HepG2 (cell line): ENCODE measurements around the gene PKDREJ. TPM values are rescaled to one million over a fixed set of nuclear protein-coding genes. Genes with fewer than 3 reads are reported as not detected.

ENCODE experiments used
- CERS6 ChIP-seq: sonication (generic); formaldehyde crosslinking; IDR thresholded peaks from 2 replicates; pipeline ENCODE4 v1.5.0; 2020; ENCODE audit warnings: missing genetic modification reagents
- DPF2 ChIP-seq: sonication (generic); formaldehyde crosslinking; IDR thresholded peaks from 2 replicates; pipeline ENCODE4 v1.4.0; 2020; ENCODE audit warnings: mild to moderate bottlenecking, low read depth, missing genetic modification reagents, borderline replicate concordance
- FOXC1 ChIP-seq: sonication (generic); formaldehyde crosslinking; IDR thresholded peaks from 2 replicates; pipeline ENCODE4 v1.8.0; 2022; ENCODE audit warnings: mild to moderate bottlenecking, missing genetic modification reagents, borderline replicate concordance
- FOXP4 ChIP-seq: sonication (generic); formaldehyde crosslinking; IDR thresholded peaks from 2 replicates; pipeline ENCODE4 v1.4.0; 2020; ENCODE audit warnings: missing genetic modification reagents
- KIAA2018 ChIP-seq: sonication (generic); formaldehyde crosslinking; IDR thresholded peaks from 2 replicates; pipeline ENCODE4 v1.5.0; 2020; ENCODE audit warnings: mild to moderate bottlenecking, missing genetic modification reagents, borderline replicate concordance
- NFE2 ChIP-seq: sonication (generic); formaldehyde crosslinking; IDR thresholded peaks from 2 replicates; pipeline ENCODE4 v1.4.0; 2020; ENCODE audit warnings: missing genetic modification reagents
- NR2F2 ChIP-seq: IDR thresholded peaks from 2 replicates; pipeline ENCODE4 v1.6.1; 2012; ENCODE audit warnings: low read depth, inconsistent platforms, borderline replicate concordance
- NR3C1 ChIP-seq: sonication (generic); formaldehyde crosslinking; IDR thresholded peaks from 2 replicates; pipeline ENCODE4 v1.4.0; 2020; ENCODE audit warnings: missing genetic modification reagents
- PHF21A ChIP-seq: sonication (generic); formaldehyde crosslinking; IDR thresholded peaks from 2 replicates; pipeline ENCODE4 v1.5.0; 2020; ENCODE audit warnings: mild to moderate bottlenecking, missing genetic modification reagents
- SCMH1 ChIP-seq: sonication (generic); formaldehyde crosslinking; IDR thresholded peaks from 2 replicates; pipeline ENCODE4 v1.9.0; 2021; ENCODE audit warnings: missing genetic modification reagents, mild to moderate bottlenecking, borderline replicate concordance
- STAG1 ChIP-seq: sonication (generic); formaldehyde crosslinking; IDR thresholded peaks from 2 replicates; pipeline ENCODE4 v1.4.0; 2020; ENCODE audit warnings: missing genetic modification reagents
- TMF1 ChIP-seq: sonication (generic); formaldehyde crosslinking; IDR thresholded peaks from 2 replicates; pipeline ENCODE4 v1.8.1; 2022; ENCODE audit warnings: low read depth, missing genetic modification reagents
- ZBTB7B ChIP-seq: sonication (generic); formaldehyde crosslinking; IDR thresholded peaks from 2 replicates; pipeline ENCODE4 v1.4.0; 2020; ENCODE audit warnings: missing genetic modification reagents
- ZNF136 ChIP-seq: sonication (generic); formaldehyde crosslinking; IDR thresholded peaks from 2 replicates; pipeline ENCODE4 v1.8.1; 2022; ENCODE audit warnings: low read depth, mild to moderate bottlenecking, moderate library complexity, missing genetic modification reagents
- ZNF33A ChIP-seq: sonication (generic); formaldehyde crosslinking; IDR thresholded peaks from 2 replicates; pipeline ENCODE4 v1.5.1; 2020; ENCODE audit warnings: missing genetic modification reagents, mild to moderate bottlenecking, moderate library complexity, borderline replicate concordance
- ZNF530 ChIP-seq: sonication (generic); formaldehyde crosslinking; IDR thresholded peaks from 2 replicates; pipeline ENCODE4 v1.5.0; 2020; ENCODE audit warnings: low read depth, mild to moderate bottlenecking, missing genetic modification reagents
- ZNF577 ChIP-seq: sonication (generic); formaldehyde crosslinking; IDR thresholded peaks from 2 replicates; pipeline ENCODE4 v1.4.0; 2020; ENCODE audit warnings: mild to moderate bottlenecking, low read depth, missing genetic modification reagents, borderline replicate concordance
- ZNF670 ChIP-seq: sonication (generic); formaldehyde crosslinking; IDR thresholded peaks from 2 replicates; pipeline ENCODE4 v1.8.0; 2022; ENCODE audit warnings: mild to moderate bottlenecking, missing genetic modification reagents, borderline replicate concordance
- polyA plus RNA-seq, 8 experiments: library from polyadenylated mRNA; depleted of rRNA in 3 of 8; stranded (reverse) in 7 of 8; unstranded in 1 of 8; fragments of >200 nt; fragmentation: Illumina TruSeq in 4 of 8; extraction: Trizol in 4 of 8; gene quantifications; 2 replicates each; pipeline versions ENCODE4 v1.2.1 to v1.2.3, GENCODE V29; 2011 to 2016; ENCODE audit warnings: low read depth in 4 of 8, missing spikeins in 1 of 8, mixed read lengths in 1 of 8; ENCODE audit not compliant: insufficient read depth in 1 of 8
- total RNA-seq, 5 experiments: library from RNA; depleted of rRNA; stranded (reverse); fragments of >200 nt; fragmentation: Illumina TruSeq; extraction: Trizol; gene quantifications; 2 replicates each; pipeline ENCODE4 v1.2.3, GENCODE V29; 2016; ENCODE audit warnings: low read depth in 1 of 5

Gene PKDREJ
- total and polyA plus RNA-seq, 2 of the 13 experiments (the other 11 are each of a cell fraction or from before 2014, with no cell fraction given): not detected

GRCh38 chr22:46296257-46297150 is 33.4 kb upstream of the PKDREJ start, which contains the start of gene GTSE1 (continued):
- TF ChIP-seq KIAA2018 (CRISPR knock-in tag): no peak
- peak; percentile 27; the same call in 1 of the 2 replicates for TF ChIP-seq FOXP4
- peak; percentile 87 for TF ChIP-seq FOXC1 (CRISPR knock-in tag)
- TF ChIP-seq NR3C1 (CRISPR knock-in tag): no peak
- TF ChIP-seq NFE2: no peak
- 0 out of 2 replicates have a peak, but pooled peaks have one; percentile 35 for TF ChIP-seq ZNF33A
- TF ChIP-seq CERS6: no peak
- TF ChIP-seq ZBTB7B (CRISPR knock-in tag): peak; percentile 36; the same call in 1 of the 2 replicates
- no peak for TF ChIP-seq ZNF670 (CRISPR knock-in tag)
- peak; percentile 99 for TF ChIP-seq TMF1 (CRISPR knock-in tag)
- no peak for TF ChIP-seq ZNF577 (CRISPR knock-in tag)
- peak; percentile 75 for TF ChIP-seq STAG1 (CRISPR knock-in tag)
- TF ChIP-seq SCMH1 (CRISPR knock-in tag): no peak
- TF ChIP-seq DPF2 (CRISPR knock-in tag): no peak
- peak; percentile 26; the same call in 1 of the 2 replicates for TF ChIP-seq PHF21A (CRISPR knock-in tag)
- no peak; the same call in 1 of the 2 replicates for TF ChIP-seq NR2F2
- 0 out of 2 replicates have a peak, but pooled peaks have one; percentile 68 for TF ChIP-seq ZNF136 (CRISPR knock-in tag)
- no peak for TF ChIP-seq ZNF530 (CRISPR knock-in tag)
